Esophagus muscularis mucosa (tissue), 4 donors: ENCODE results near the gene PLA2R1. TPM values are rescaled to one million over a fixed set of nuclear protein-coding genes. Genes with fewer than 3 reads are reported as not detected.

Experiments used
- DNase-seq: peaks from one replicate; pipeline ENCODE4 v3.0.0-alpha.2; 2017; ENCODE audit errors: extremely low spot score
- H3K27ac ChIP-seq, 4 donors: fragments of 200-600 bp; sonication (generic); replicated peaks in 1 of 4; 1 replicate in 3 of 4; 2 replicates in 1 of 4; pipeline ENCODE4 v1.5.1; 2016 to 2019; ENCODE audit warnings: mild to moderate bottlenecking in 1 of 4
- H3K27me3 ChIP-seq, 4 donors: fragments of 200-600 bp; sonication (generic); one replicate each; pipeline versions ENCODE4 v1.5.1 to v1.6.0; 2016 to 2019
- H3K36me3 ChIP-seq, 4 donors: fragments of 200-600 bp; sonication (generic); one replicate each; pipeline ENCODE4 v1.5.1; 2016 to 2019
- H3K4me1 ChIP-seq, 4 donors: fragments of 200-600 bp; sonication (generic); one replicate each; pipeline ENCODE4 v1.5.1; 2016 to 2019
- H3K4me3 ChIP-seq, 4 donors: fragments of 200-600 bp; sonication (generic); 1 replicate in 2 of 4; 2 replicates in 2 of 4; pipeline ENCODE4 v1.5.1; 2016 to 2019; ENCODE audit warnings: mild to moderate bottlenecking in 4 of 4, moderate library complexity in 1 of 4
- H3K9me3 ChIP-seq, 4 donors: fragments of 200-600 bp; sonication (generic); 1 replicate in 3 of 4; 2 replicates in 1 of 4; pipeline ENCODE4 v1.5.1; 2016 to 2019
- EP300 ChIP-seq: sonication (generic); formaldehyde crosslinking; IDR thresholded peaks from one replicate; pipeline ENCODE4 v1.6.1; 2017; ENCODE audit warnings: antibody characterized with exemption
- POLR2A ChIP-seq: fragments of 450-650 bp; IDR thresholded peaks from one replicate; pipeline ENCODE4 v1.6.1; 2017; ENCODE audit warnings: antibody characterized with exemption, moderate library complexity, mild to moderate bottlenecking, low read depth
- POLR2AphosphoS5 ChIP-seq, 2 donors: sonication (generic); formaldehyde crosslinking; IDR thresholded peaks; one replicate each; pipeline ENCODE4 v1.6.1; 2017; ENCODE audit warnings: antibody characterized with exemption in 2 of 2
- WGBS: methylation state at CpG from one replicate; pipeline ENCODE4 v1.1.5; 2018; 5-methylcytosine and 5-hydroxymethylcytosine counted together
- intact Hi-C: fragments of 100-400 bp; cut with DNase I; formaldehyde crosslinking; loops from one replicate; pipeline ENCODE4 v1.15.1; 2023
- total RNA-seq, 4 donors: library from RNA; depleted of rRNA; stranded (reverse); fragments of >200 nt; gene quantifications; one replicate each; pipeline versions ENCODE4 v1.1.0 to v1.2.1, GENCODE V29; 2016
- TF ChIP-seq, protein P1 (sequence below), 3 experiments: fragments of 200-600 bp in 2 of 3; fragments of 450-650 bp in 1 of 3; sonication (generic) in 2 of 3; IDR thresholded peaks; one replicate each; pipeline ENCODE4 v1.5.1; 2017 to 2019; ENCODE audit warnings: antibody characterized with exemption in 3 of 3, mild to moderate bottlenecking in 2 of 3, moderate library complexity in 1 of 3

The PLA2R1 gene
- total RNA-seq, 4 donors from 2014 or later: 2.8 to 6.4 (median 5.1) TPM

DNA sequence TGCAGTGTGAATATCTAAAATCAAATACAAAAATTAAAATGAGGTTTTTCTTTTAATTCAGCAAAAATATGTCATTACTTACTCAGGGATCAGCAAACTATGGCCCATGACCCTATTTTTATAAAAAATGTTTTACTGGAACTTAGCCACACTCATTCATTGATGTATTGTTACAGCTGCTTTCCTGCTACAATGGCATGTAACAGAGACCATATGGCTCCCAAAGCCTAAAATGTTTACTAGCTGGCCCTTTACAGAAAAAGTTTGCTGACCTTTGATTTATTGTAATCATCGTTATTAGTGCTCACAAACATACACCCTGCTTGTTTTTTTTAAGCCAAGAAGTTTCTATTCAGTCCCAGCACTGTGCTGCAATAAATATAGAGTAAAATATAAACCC lies 120.3 kb downstream of the PLA2R1 start:
- Histone ChIP-seq H3K27me3 (no peaks in the 10 kb centered on the region), H3K4me1 (no peaks in the 10 kb centered on the region), H3K4me3 (no peak overlapping the region), H3K9me3 (no peaks in the 10 kb centered on the region), H3K36me3 (no peaks in the 10 kb centered on the region), H3K27ac (no peak overlapping the region)
- TF ChIP-seq EP300 (no peak), POLR2A (no peak), POLR2AphosphoS5 (IDR thresholded peaks at IDR 0.05) (no peak)
- intact Hi-C loops: no loop called here
- DNase-seq: no peak
- WGBS: 60% methylated on average over 1 of the region's 1 CpG

DNA sequence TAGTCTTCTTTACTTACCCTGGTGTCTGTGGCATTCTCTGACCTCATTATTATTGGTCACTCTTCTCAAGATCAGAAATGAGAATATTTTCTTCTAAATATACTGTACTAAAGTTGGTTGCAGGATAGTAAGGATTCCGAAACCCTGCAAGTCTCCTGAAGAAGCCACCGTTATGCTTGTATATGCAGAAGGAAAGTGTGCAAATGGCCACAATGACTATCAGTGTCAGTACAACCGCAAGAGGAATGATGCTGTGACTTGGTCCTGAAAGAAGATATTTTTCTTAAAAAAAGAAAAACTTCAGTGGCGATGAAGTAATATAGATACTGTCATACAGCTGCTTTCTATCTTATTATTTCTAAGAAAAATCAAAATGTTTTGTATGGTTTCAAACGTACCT lies 120.7 kb downstream of the PLA2R1 start:
- Histone ChIP-seq H3K36me3 (no peaks in the 10 kb centered on the region), H3K27ac (no peak overlapping the region), H3K27me3 (no peaks in the 10 kb centered on the region), H3K9me3 (no peaks in the 10 kb centered on the region), H3K4me3 (no peak overlapping the region), H3K4me1 (no peaks in the 10 kb centered on the region)
- intact Hi-C loops: no loop called here
- TF ChIP-seq, protein P1, sequence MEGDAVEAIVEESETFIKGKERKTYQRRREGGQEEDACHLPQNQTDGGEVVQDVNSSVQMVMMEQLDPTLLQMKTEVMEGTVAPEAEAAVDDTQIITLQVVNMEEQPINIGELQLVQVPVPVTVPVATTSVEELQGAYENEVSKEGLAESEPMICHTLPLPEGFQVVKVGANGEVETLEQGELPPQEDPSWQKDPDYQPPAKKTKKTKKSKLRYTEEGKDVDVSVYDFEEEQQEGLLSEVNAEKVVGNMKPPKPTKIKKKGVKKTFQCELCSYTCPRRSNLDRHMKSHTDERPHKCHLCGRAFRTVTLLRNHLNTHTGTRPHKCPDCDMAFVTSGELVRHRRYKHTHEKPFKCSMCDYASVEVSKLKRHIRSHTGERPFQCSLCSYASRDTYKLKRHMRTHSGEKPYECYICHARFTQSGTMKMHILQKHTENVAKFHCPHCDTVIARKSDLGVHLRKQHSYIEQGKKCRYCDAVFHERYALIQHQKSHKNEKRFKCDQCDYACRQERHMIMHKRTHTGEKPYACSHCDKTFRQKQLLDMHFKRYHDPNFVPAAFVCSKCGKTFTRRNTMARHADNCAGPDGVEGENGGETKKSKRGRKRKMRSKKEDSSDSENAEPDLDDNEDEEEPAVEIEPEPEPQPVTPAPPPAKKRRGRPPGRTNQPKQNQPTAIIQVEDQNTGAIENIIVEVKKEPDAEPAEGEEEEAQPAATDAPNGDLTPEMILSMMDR (IDR thresholded peaks at IDR 0.05): no peak
- TF ChIP-seq POLR2A (no peak), EP300 (no peak), POLR2AphosphoS5 (IDR thresholded peaks at IDR 0.05) (no peak)
- WGBS: 77% methylated on average over 5 of the region's 5 CpGs
- DNase-seq: no peak

DNA sequence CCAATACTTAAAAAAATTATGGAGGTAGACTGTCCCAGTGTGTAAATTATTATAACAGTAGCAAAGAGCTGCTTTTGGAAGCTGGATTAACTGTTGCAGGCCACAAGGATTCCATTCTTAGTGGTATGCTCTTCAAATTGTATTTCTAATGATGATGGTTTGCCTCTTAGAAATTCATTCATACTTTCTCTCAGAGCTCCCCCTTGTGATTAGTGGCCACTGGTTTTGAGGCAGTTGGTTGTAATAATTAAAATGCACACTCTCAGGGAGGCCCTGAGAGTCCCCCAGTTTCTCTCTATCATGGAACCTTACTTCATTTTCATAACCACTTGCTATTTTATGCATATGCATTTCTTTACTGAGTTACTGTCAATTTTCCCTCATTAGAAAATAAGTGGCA lies 122.5 kb downstream of the PLA2R1 start:
- no peak for DNase-seq
- Histone ChIP-seq H3K27ac (no peak overlapping the region), H3K9me3 (no peaks in the 10 kb centered on the region), H3K4me3 (no peak overlapping the region), H3K36me3 (no peaks in the 10 kb centered on the region), H3K27me3 (no peaks in the 10 kb centered on the region), H3K4me1 (no peaks in the 10 kb centered on the region)
- TF ChIP-seq POLR2AphosphoS5 (IDR thresholded peaks at IDR 0.05) (no peak), EP300 (no peak), POLR2A (no peak)
- TF ChIP-seq, protein P1 (IDR thresholded peaks at IDR 0.05): no peak
- intact Hi-C loops: no loop called here

DNA sequence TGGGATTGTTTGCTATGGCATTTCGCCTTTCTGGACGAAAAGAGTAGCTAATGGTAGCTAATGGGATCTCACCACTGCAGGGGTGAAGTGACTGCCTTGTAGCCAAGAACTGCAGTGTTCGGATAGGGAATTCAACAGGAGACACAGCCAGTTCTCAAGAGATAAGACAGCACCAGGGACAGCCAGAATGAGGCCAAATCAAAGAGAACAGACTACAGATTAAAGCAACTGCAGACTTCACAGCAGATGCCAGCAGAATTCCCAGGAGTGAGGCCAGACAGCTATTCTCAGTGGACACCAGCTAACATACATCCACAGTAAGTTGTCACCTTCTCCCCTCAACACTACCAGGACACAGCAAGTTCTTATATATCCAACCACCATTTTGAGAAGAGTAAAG lies 124.0 kb downstream of the PLA2R1 start:
- WGBS: 91% methylated on average over 3 of the region's 3 CpGs
- no peak overlapping the region for H3K4me3 ChIP-seq

DNA sequence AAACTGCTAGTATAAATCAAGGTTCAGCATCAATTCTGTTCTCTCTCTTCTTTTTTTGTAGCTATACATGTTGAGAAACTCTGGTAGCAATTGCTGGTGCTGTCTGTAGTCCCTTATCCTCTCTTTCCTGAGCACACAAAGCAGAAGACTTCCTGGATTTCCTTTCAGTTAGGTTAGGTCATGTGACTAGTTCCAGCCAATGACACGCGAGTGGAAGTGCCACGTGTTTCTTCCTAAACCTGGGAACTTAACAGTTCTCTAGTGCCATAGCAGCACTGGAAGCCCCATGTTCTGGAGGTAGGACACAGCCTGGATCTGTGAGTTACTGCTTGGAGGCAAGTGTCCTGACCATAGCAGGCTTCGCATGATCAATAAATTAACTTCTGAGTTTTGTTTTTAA lies 125.9 kb downstream of the PLA2R1 start:
- Histone ChIP-seq H3K27me3 (no peaks in the 10 kb centered on the region), H3K27ac (no peak overlapping the region), H3K36me3 (no peaks in the 10 kb centered on the region), H3K9me3 (no peaks in the 10 kb centered on the region), H3K4me1 (peaks cover 0 to 8% (median 2%) of the 10 kb centered on the region in 4 donors), H3K4me3 (no peak overlapping the region)
- TF ChIP-seq, protein P1 (IDR thresholded peaks at IDR 0.05): no peak
- TF ChIP-seq POLR2A (no peak), EP300 (no peak), POLR2AphosphoS5 (IDR thresholded peaks at IDR 0.05) (no peak)
- WGBS: 85% methylated on average over 4 of the region's 4 CpGs
- no peak for DNase-seq
- intact Hi-C loops: no loop called here

More for the DNA sequence above, 124.0 kb downstream of the PLA2R1 start:
- Histone ChIP-seq H3K4me1 (peaks cover 0 to 8% (median 2%) of the 10 kb centered on the region in 4 donors), H3K27me3 (no peaks in the 10 kb centered on the region), H3K36me3 (no peaks in the 10 kb centered on the region), H3K9me3 (no peaks in the 10 kb centered on the region), H3K27ac (no peak overlapping the region)
- intact Hi-C loops: no loop called here
- no peak for TF ChIP-seq EP300
- TF ChIP-seq POLR2AphosphoS5 (IDR thresholded peaks at IDR 0.05): no peak
- TF ChIP-seq POLR2A: no peak
- TF ChIP-seq, protein P1 (IDR thresholded peaks at IDR 0.05): no peak
- DNase-seq: no peak
